Omental fat pad (tissue), 4 donors: Measurements from ENCODE around the gene C4A. TPM values are rescaled to one million over a fixed set of nuclear protein-coding genes. Genes with fewer than 3 reads are reported as not detected.
"Not testable (repeated sequence)": the region's sequence is repeated elsewhere in the genome, so short reads cannot be mapped to it uniquely, and the experiment has no call there.

Experiments used
- ATAC-seq: fragments of 150-250 bp; one replicate; pipeline ENCODE4 v1.9.1; 2016; ENCODE audit warnings: mild to moderate bottlenecking, moderate library complexity; ENCODE audit not compliant: low FRiP score
- DNase-seq: peaks from one replicate; pipeline ENCODE4 v3.0.0-alpha.2; 2019; ENCODE audit warnings: low spot score
- CTCF ChIP-seq, 3 donors: fragments of 450-650 bp; IDR thresholded peaks; one replicate each; pipeline ENCODE4 v1.5.1; 2016 to 2017; ENCODE audit warnings: antibody characterized with exemption in 3 of 3, mild to moderate bottlenecking in 3 of 3, moderate library complexity in 2 of 3
- total RNA-seq, 4 donors: library from RNA; depleted of rRNA; stranded (reverse); fragments of >200 nt; gene quantifications; one replicate each; pipeline ENCODE4 v1.1.0, GENCODE V29; 2016

The C4A gene
- total RNA-seq, 4 donors from 2014 or later = 16.6 to 652 (median 239) TPM

- no peak for TF ChIP-seq CTCF (IDR thresholded peaks at IDR 0.05)
- DNase-seq (peak; percentile 89), ATAC-seq (peak; percentile 86)
Measured at GRCh38 chr6:31971993-31972708, 9.7 kb upstream of the C4A start, which contains the start of gene DXO. DXO (minus strand) TSS chr6:31972138; CDS start chr6:31971675, 463 bp downstream.

- ATAC-seq (peak; percentile 23), DNase-seq (no peak)
- TF ChIP-seq CTCF (IDR thresholded peaks at IDR 0.05) = no peak
Measured at GRCh38 chr6:31972709-31973350, 9.0 kb upstream of the C4A start.

GRCh38 chr6:31976065-31976464 lies 5.8 kb upstream of the C4A start:
- ATAC-seq, DNase-seq: not testable (repeated sequence)

GRCh38 chr6:31977816-31978431 lies 3.9 kb upstream of the C4A start:
- TF ChIP-seq CTCF (IDR thresholded peaks at IDR 0.05) = no peak
- ATAC-seq (no peak), DNase-seq (no peak)

GRCh38 chr6:31978831-31979230 lies 3.0 kb upstream of the C4A start:
- no peak for DNase-seq
- ATAC-seq = no peak

GRCh38 chr6:31979238-31979898 lies 2.5 kb upstream of the C4A start:
- ATAC-seq (no peak), DNase-seq (no peak)
- TF ChIP-seq CTCF (IDR thresholded peaks at IDR 0.05) = no peak

More at GRCh38 chr6:31978831-31979230, 3.0 kb upstream of the C4A start:
- no peak for TF ChIP-seq CTCF (IDR thresholded peaks at IDR 0.05)

- DNase-seq, ATAC-seq: not testable (repeated sequence)
Measured at GRCh38 chr6:31980195-31980876, 1.5 kb upstream of the C4A start.

- ATAC-seq, DNase-seq: not testable (repeated sequence)
Measured at GRCh38 chr6:31980998-31981397, 859 bp upstream of the C4A start.

- DNase-seq, ATAC-seq: not testable (repeated sequence)
Measured at GRCh38 chr6:31989363-31989762, 7.5 kb downstream of the C4A start.

- ATAC-seq, DNase-seq: not testable (repeated sequence)
Measured at GRCh38 chr6:31994421-31994820, 12.6 kb downstream of the C4A start.

GRCh38 chr6:31996385-31996784 lies 14.5 kb downstream of the C4A start:
- not testable (repeated sequence) for DNase-seq, ATAC-seq
